CD4-positive, alpha-beta T cell (primary cell): Measurements from ENCODE around the gene LRRC1. TPM values are rescaled to one million over a fixed set of nuclear protein-coding genes. Genes with fewer than 3 reads are reported as not detected.

Experiments
- ATAC-seq: fragments of 200-7000 bp; cut with Tn5 transposase; one replicate; pipeline ENCODE4 v1.10.0; 2022; ENCODE audit warnings: mild to moderate bottlenecking; ENCODE audit not compliant: poor library complexity
- CTCF ChIA-PET: fragments of 350-600 bp; sonication (Branson Sonifier 250); formaldehyde crosslinking; loops from one replicate; lab custom pipeline; 2021; ENCODE audit warnings: antibody characterized with exemption, inconsistent platforms; lab: Charles Lee
- POLR2A ChIA-PET: fragments of 350-600 bp; sonication (Branson Sonifier 250); formaldehyde crosslinking; loops from one replicate; lab custom pipeline; 2021; ENCODE audit warnings: antibody characterized with exemption, inconsistent platforms; lab: Charles Lee
- DNase-seq, 14 experiments: peaks; one replicate each; pipeline ENCODE4 v3.0.0-alpha.2; 2013 to 2020; ENCODE audit warnings: mixed read lengths in 2 of 14
- H3K27ac ChIP-seq, 2 donors: one replicate each; pipeline versions ENCODE4 v1.5.1 to v1.7.0; 2013; ENCODE audit warnings: low read length in 2 of 2, low read depth in 1 of 2, mild to moderate bottlenecking in 1 of 2
- H3K27me3 ChIP-seq, 2 experiments: 1 replicate in 1 of 2; 2 replicates in 1 of 2; pipeline versions ENCODE4 v1.6.1 to v1.7.0; 2013; ENCODE audit warnings: low read length in 2 of 2, control low read depth in 1 of 2, mild to moderate bottlenecking in 1 of 2, moderate library complexity in 1 of 2; ENCODE audit not compliant: insufficient read depth in 2 of 2, control insufficient read depth in 1 of 2
- H3K36me3 ChIP-seq: one replicate; pipeline ENCODE4 v1.6.1; 2013; ENCODE audit warnings: low read length, control low read depth; ENCODE audit not compliant: insufficient read depth
- H3K4me1 ChIP-seq: one replicate; pipeline ENCODE4 v1.6.1; 2013; ENCODE audit warnings: low read length, control low read depth; ENCODE audit not compliant: insufficient read depth
- H3K4me3 ChIP-seq: one replicate; pipeline ENCODE4 v1.5.1; 2013; ENCODE audit warnings: mild to moderate bottlenecking, low read length, moderate library complexity
- H3K9me3 ChIP-seq, 2 experiments: 1 replicate in 1 of 2; 2 replicates in 1 of 2; pipeline versions ENCODE4 v1.6.1 to v1.7.0; 2013; ENCODE audit warnings: low read length in 2 of 2, mild to moderate bottlenecking in 2 of 2, control low read depth in 1 of 2, moderate library complexity in 1 of 2; ENCODE audit not compliant: control insufficient read depth in 1 of 2, insufficient read depth in 1 of 2
- H3K27ac Mint-ChIP-seq: one replicate; pipeline ENCODE4 v1.8.0; 2020; ENCODE audit warnings: mixed read lengths
- H3K27me3 Mint-ChIP-seq: one replicate; pipeline ENCODE4 v1.8.0; 2021; ENCODE audit warnings: mixed read lengths
- H3K36me3 Mint-ChIP-seq: one replicate; pipeline ENCODE4 v1.8.0; 2021; ENCODE audit warnings: low read depth, mixed read lengths
- H3K4me1 Mint-ChIP-seq: one replicate; pipeline ENCODE4 v1.8.0; 2021; ENCODE audit warnings: low read depth, mixed read lengths
- H3K4me3 Mint-ChIP-seq: one replicate; pipeline ENCODE4 v1.8.0; 2020; ENCODE audit warnings: mild to moderate bottlenecking, mixed read lengths
- H3K9me3 Mint-ChIP-seq: one replicate; pipeline ENCODE4 v1.8.0; 2020; ENCODE audit warnings: mixed read lengths
- intact Hi-C, 2 experiments: fragments of 100-400 bp; cut with DNase I in 1 of 2; cut with micrococcal nuclease in 1 of 2; formaldehyde crosslinking; loops; one replicate each; pipeline versions ENCODE4 v1.15.1 to v1.9.0; 2023 to 2025; cut with DNase I, micrococcal nuclease
- total RNA-seq, 174 experiments: library from RNA in 2 of 174; stranded (reverse) in 2 of 174; gene quantifications; one replicate each; pipeline ENCODE4 v1.2.3 and lab custom pipeline; 2021 to 2026
- TF ChIP-seq, protein P1 (sequence below): fragments of 200-600 bp; IDR thresholded peaks from one replicate; pipeline ENCODE4 v1.8.0; 2022; ENCODE audit warnings: antibody characterized with exemption, mild to moderate bottlenecking

The LRRC1 gene
- total RNA-seq, 2 experiments from 2014 or later, result 0.78 to 1.1 TPM

DNA sequence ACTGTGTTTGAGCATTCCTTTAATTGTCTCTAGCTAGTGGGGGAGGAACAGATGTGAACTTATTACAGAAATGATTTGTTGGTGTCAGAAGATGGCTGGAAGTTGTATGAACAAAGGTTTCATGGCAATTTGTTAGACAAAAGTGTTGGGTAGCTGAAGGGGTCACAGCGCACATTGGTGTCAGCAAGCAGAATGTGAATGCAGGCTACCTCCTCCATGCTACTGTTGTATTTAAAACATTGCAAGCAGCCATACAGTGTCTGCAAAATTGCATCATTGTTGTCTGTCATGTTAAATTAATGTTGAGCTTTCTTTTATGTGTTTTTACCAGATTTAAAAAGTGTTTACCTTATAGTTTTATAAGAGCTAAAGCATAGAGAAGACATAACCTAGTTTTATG, 6.2 kb downstream of the LRRC1 start:
- DNase-seq (no peak), ATAC-seq (no peak)
- Mint-ChIP-seq H3K9me3 (no peaks in the 10 kb centered on the region), H3K27me3 (no peaks in the 10 kb centered on the region), H3K36me3 (no peaks in the 10 kb centered on the region), H3K4me3 (no peak overlapping the region), H3K27ac (no peak overlapping the region), H3K4me1 (peaks cover 14% of the 10 kb centered on the region)
- H3K4me1 ChIP-seq, result peaks cover 4% of the 10 kb centered on the region
- H3K4me3 ChIP-seq, result no peak overlapping the region
- no peaks in the 10 kb centered on the region for H3K36me3 ChIP-seq
- TF ChIP-seq, protein P1, sequence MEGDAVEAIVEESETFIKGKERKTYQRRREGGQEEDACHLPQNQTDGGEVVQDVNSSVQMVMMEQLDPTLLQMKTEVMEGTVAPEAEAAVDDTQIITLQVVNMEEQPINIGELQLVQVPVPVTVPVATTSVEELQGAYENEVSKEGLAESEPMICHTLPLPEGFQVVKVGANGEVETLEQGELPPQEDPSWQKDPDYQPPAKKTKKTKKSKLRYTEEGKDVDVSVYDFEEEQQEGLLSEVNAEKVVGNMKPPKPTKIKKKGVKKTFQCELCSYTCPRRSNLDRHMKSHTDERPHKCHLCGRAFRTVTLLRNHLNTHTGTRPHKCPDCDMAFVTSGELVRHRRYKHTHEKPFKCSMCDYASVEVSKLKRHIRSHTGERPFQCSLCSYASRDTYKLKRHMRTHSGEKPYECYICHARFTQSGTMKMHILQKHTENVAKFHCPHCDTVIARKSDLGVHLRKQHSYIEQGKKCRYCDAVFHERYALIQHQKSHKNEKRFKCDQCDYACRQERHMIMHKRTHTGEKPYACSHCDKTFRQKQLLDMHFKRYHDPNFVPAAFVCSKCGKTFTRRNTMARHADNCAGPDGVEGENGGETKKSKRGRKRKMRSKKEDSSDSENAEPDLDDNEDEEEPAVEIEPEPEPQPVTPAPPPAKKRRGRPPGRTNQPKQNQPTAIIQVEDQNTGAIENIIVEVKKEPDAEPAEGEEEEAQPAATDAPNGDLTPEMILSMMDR, result no peak
- POLR2A ChIA-PET, result no interaction called here
- intact Hi-C loops, result no loop called here
- H3K27me3 ChIP-seq, result no peaks in the 10 kb centered on the region
- no peak overlapping the region for H3K27ac ChIP-seq
- H3K9me3 ChIP-seq, result no peaks in the 10 kb centered on the region
- CTCF ChIA-PET, result no interaction called here

DNA sequence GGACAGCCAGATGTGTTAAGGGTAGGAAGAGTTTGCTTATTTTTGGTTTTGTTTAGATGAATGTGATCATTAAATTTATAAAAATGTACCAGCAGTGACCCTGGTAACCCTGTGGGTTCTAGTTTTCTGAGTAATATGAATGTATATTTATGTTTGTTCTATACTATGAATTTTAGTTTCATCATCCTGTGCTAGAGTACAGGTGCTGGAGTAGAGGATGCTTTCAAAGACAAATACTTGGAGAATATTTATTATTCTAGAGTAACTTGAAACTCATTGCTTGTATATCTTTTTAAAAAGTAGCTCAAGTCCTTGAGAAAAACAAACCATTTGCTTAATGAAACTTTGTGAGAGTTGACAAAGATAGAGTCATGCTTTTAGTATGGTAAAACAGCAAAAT, 7.8 kb downstream of the LRRC1 start:
- no peaks in the 10 kb centered on the region for H3K9me3 ChIP-seq
- POLR2A ChIA-PET, result no interaction called here
- no peak overlapping the region for H3K27ac Mint-ChIP-seq
- intact Hi-C loops, result no loop called here
- H3K27ac ChIP-seq, result no peak overlapping the region
- H3K4me3 ChIP-seq, result no peak overlapping the region
- H3K27me3 Mint-ChIP-seq, result no peaks in the 10 kb centered on the region
- H3K36me3 ChIP-seq, result no peaks in the 10 kb centered on the region
- ATAC-seq (no peak), DNase-seq (no peak)
- no peak overlapping the region for H3K4me3 Mint-ChIP-seq
- H3K9me3 Mint-ChIP-seq, result no peaks in the 10 kb centered on the region
- no peaks in the 10 kb centered on the region for H3K36me3 Mint-ChIP-seq
- no peaks in the 10 kb centered on the region for H3K4me1 Mint-ChIP-seq
- TF ChIP-seq, protein P1, result no peak
- H3K27me3 ChIP-seq, result no peaks in the 10 kb centered on the region
- CTCF ChIA-PET, result no interaction called here
- H3K4me1 ChIP-seq, result no peaks in the 10 kb centered on the region

DNA sequence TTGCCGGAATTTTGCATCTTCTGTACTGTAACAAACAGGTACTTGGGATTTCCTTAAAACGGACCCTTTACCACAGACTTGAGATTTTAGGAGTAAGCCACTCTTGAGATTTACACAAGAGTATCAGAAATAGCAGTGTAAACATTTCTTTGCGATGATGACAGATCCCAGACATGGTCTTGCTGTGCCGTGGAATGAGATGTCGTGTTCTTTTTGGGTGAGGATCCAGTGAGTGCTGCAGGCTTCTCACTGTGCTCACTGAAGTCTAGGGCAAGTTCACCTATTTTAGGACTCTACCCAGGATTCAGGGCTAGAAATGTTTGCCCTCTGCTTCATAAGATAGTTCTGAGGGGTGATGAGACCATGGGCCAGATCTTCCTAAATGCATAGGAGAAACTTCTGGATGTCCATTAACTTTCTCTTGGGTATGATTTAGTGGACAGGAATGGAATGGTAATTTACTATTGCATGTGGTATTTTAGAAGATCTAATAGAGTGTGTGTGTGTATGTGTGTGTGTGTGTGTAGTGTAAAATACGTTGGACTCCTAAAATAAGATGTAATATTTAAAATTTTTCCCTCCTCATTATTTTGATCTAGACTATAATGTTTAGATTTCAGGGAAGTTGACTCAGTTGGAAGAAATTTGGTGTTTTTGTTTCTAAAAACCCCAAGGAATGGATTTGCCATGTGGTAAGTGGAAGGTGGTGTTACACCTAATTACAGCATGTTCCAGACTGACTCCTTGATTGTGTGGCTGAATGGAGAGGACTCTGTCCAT, 8.5 kb downstream of the LRRC1 start:
- TF ChIP-seq, protein P1, result no peak
- Mint-ChIP-seq H3K27me3 (no peaks in the 10 kb centered on the region), H3K36me3 (no peaks in the 10 kb centered on the region), H3K4me1 (no peaks in the 10 kb centered on the region), H3K9me3 (no peaks in the 10 kb centered on the region), H3K4me3 (no peak overlapping the region), H3K27ac (no peak overlapping the region)
- DNase-seq (no peak), ATAC-seq (no peak)
- no peaks in the 10 kb centered on the region for H3K36me3 ChIP-seq
- no peaks in the 10 kb centered on the region for H3K9me3 ChIP-seq
- ChIA-PET POLR2A (no interaction called here), CTCF (no interaction called here)
- no peak overlapping the region for H3K4me3 ChIP-seq
- H3K27ac ChIP-seq, result no peak overlapping the region
- H3K4me1 ChIP-seq, result no peaks in the 10 kb centered on the region
- H3K27me3 ChIP-seq, result no peaks in the 10 kb centered on the region
- intact Hi-C loops, result no loop called here
